Activated CD8-positive, alpha-beta memory T cell treated with anti-CD3 and anti-CD28 coated beads, Interleukin-2, amount 10 ng/mL, durations not matched to agents 7 days and 5 days (primary cell): ENCODE measurements around the gene GRID1. TPM values are rescaled to one million over a fixed set of nuclear protein-coding genes. Genes with fewer than 3 reads are reported as not detected.

Source experiments
- ATAC-seq: fragments of 150-1000 bp; cut with Tn5 transposase; one replicate; pipeline ENCODE4 v1.10.0; 2021; ENCODE audit warnings: moderate library complexity
- CTCF ChIA-PET: fragments of 350-600 bp; sonication (Branson Sonifier 250); formaldehyde crosslinking; loops from one replicate; lab custom pipeline; 2021; ENCODE audit warnings: antibody characterized with exemption; lab: Charles Lee
- DNase-seq: peaks from one replicate; pipeline ENCODE4 v3.0.0-alpha.2; 2020
- H3K27ac Mint-ChIP-seq: one replicate; pipeline ENCODE4 v1.8.0; 2021; ENCODE audit warnings: mild to moderate bottlenecking, mixed read lengths
- H3K27me3 Mint-ChIP-seq: one replicate; pipeline ENCODE4 v1.8.0; 2021; ENCODE audit warnings: mixed read lengths
- H3K36me3 Mint-ChIP-seq: one replicate; pipeline ENCODE4 v1.8.0; 2021; ENCODE audit warnings: mild to moderate bottlenecking, mixed read lengths
- H3K4me1 Mint-ChIP-seq: one replicate; pipeline ENCODE4 v1.8.0; 2021; ENCODE audit warnings: mixed read lengths
- H3K4me3 Mint-ChIP-seq: one replicate; pipeline ENCODE4 v1.8.0; 2021; ENCODE audit warnings: mild to moderate bottlenecking, moderate library complexity, mixed read lengths
- H3K9me3 Mint-ChIP-seq: one replicate; pipeline ENCODE4 v1.8.0; 2022; ENCODE audit warnings: low read depth, mixed read lengths
- total RNA-seq, 2 experiments: library from RNA; stranded (reverse); gene quantifications; one replicate each; pipeline ENCODE4 v1.2.3, GENCODE V29; 2021

The GRID1 gene
- total RNA-seq, 2 experiments from 2014 or later: not detected

DNA sequence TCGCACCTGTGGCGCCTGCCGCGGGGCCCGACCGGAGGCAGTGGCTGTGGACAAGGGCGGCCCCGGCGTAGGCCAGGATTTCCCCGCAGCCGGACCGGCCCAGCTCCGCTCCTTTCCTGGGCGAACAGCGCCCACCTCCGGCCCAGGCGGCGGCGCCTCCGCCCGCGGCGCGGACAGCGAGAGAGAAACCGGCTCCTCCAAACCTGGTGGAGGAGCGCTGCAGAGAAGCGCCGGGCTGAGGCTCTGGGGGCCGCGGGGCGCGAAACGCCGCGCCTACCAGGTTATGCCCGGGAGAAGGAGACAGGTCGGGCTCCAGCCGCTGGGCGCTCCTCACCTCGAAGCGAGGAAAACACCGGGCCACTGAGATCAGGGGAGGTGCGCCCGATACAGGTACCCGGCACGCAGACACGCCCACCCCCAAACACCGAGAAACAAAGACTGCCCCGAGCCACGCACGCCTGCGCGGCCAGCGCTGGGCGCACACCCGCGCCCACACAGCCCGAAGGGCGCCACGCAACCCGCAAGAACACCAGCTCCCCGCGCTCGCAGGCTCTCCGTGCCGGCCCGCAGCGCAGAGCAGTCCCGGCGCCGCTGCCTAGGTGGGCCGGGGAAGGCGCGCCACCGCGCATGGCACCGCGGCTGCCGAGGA, 3.3 kb downstream of the GRID1 start:
- Mint-ChIP-seq H3K4me3 (no peak overlapping the region), H3K4me1 (peaks cover 12% of the 10 kb centered on the region), H3K27me3 (peaks cover 69% of the 10 kb centered on the region), H3K9me3 (no peaks in the 10 kb centered on the region), H3K27ac (no peak overlapping the region), H3K36me3 (no peaks in the 10 kb centered on the region)
- CTCF ChIA-PET: interaction anchor here (1.2 kb wide), 1 partner anchor 368 kb away, joined by 4 read pairs; no protein-coding TSS in a partner anchor
- ATAC-seq (peak; percentile 17), DNase-seq (no peak)

DNA sequence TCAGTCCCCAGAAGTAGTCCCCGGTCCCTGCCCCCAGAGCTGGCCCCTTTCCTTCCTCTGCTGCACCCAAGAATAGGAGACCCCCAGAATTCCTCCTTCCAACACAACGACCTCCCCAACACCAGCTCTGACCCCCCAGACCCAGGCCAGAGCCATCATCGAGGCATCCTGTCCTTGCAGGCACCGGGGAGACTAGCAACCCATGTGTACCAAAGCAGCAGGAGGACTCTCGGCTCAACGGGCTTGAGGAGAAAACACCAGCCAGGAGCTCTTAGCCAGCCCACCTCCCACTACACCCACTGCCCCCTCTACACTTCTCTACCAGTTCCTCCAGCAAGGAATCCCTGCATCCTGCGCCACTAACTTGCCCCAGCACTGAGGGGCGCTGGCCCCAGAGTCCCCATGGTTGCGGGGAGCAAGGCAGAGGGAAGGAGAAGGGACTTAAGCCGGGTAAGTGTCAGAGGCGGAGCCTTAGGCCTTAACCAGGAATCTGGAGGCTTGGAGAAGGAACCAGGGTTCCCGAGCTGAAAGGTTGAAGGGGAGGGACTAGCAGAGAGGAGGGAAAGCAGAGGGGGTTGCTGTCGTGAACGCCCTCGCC, 3.9 kb downstream of the GRID1 start:
- H3K9me3 Mint-ChIP-seq: no peaks in the 10 kb centered on the region
- CTCF ChIA-PET: interaction anchor here (1.2 kb wide), 1 partner anchor 367 kb away, joined by 4 read pairs; no protein-coding TSS in a partner anchor
- no peak for DNase-seq
- ATAC-seq: no peak
- H3K36me3 Mint-ChIP-seq: no peaks in the 10 kb centered on the region
- H3K4me1 Mint-ChIP-seq: peaks cover 12% of the 10 kb centered on the region
- H3K4me3 Mint-ChIP-seq: no peak overlapping the region
- no peak overlapping the region for H3K27ac Mint-ChIP-seq
- H3K27me3 Mint-ChIP-seq: peaks cover 63% of the 10 kb centered on the region

DNA sequence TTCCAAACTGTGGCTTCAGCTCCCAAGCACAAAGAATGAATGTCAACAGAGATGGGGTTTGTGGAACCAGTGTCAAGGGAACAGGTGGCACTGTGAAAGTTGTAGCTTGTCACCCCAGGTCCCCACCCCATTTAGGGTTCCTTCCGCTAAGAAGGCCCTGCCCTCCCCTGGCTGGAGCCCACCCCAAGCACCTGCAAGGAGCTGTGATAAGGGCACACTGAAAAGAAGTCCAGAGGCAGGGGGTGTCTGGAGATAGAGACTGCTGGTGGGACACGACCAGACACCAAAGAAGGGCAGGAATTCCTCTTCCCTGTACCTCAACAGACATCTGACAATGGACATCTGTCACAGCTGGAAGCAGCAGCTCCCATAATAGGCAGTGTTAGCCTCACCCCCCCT, 4.5 kb downstream of the GRID1 start:
- H3K27me3 Mint-ChIP-seq: peaks cover 59% of the 10 kb centered on the region
- H3K4me1 Mint-ChIP-seq: peaks cover 12% of the 10 kb centered on the region
- CTCF ChIA-PET: interaction anchor here (1.2 to 1.3 kb wide), 2 partner anchors 13 to 367 kb away, joined by 4 read pairs; no protein-coding TSS in a partner anchor
- no peak overlapping the region for H3K27ac Mint-ChIP-seq
- no peaks in the 10 kb centered on the region for H3K9me3 Mint-ChIP-seq
- no peak overlapping the region for H3K4me3 Mint-ChIP-seq
- no peaks in the 10 kb centered on the region for H3K36me3 Mint-ChIP-seq
- DNase-seq (no peak), ATAC-seq (no peak)

DNA sequence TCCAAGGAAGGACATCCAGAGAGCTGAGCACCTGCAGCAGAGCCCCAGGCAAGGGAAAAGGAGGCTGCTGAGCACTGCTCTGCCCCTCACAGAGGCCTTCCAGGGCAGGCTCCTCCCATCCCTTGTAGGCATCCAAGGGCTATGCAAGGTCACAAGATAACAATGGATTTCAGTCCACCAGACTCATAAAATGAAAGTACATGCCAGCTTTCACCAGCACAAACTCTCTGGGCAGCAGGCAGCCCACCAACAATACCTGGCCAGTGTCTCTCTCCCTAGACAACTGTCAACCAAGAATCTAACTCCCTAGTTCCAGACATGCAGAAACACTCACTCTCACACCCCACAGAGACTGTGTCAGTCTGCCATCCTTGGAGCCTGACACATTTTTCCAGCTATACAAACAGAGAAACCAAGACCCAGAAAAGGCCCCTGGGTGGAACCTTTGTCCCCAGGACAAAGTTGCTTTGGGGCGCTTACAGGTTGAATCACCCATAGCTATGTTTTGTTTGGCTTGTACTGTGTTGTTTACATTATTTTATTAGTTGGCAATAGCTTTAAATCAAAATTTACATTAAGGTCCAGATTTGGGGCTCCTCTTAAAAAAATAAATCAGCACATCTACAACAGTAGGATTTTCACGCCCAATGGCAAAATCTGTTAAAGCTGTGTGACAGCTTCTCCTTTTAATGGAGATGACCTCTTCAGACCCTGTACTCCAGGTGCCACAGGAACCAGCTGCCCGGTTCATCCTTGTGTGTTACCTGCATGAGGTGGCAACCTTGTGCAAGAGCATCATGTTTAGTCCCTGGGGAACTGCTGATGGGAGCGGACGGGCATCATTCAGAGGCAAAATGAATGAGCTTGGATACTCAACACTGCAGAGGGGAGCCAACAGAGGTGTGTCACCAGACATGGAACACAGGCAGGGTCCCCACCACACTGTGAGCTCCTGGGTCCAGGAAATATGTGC, 5.2 kb downstream of the GRID1 start:
- CTCF ChIA-PET: interaction anchor here (1.3 kb wide), 1 partner anchor 14 kb away, joined by 4 read pairs; no protein-coding TSS in a partner anchor

DNA sequence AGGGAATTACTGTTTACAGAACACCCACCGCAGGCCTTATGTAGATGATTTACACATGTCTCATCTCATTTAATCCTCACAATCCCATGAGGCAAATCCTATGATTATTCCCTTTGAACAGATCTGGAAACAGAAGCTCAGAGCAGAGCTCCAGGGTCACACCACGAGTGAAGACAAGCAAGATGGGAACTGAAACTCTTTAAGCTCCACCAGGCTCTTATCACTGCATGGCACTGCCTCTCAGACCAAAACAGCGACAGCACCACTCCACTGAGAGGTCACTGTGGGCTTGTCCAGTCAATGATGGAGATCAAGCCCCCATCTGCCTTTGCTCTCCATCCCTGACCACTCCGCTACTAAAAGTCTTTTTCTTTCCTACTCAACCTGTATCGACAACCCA, 5.9 kb downstream of the GRID1 start:
- Mint-ChIP-seq H3K4me1 (peaks cover 11% of the 10 kb centered on the region), H3K27ac (no peak overlapping the region), H3K9me3 (no peaks in the 10 kb centered on the region), H3K27me3 (peaks cover 56% of the 10 kb centered on the region), H3K36me3 (no peaks in the 10 kb centered on the region), H3K4me3 (no peak overlapping the region)
- DNase-seq: no peak
- ATAC-seq: no peak
- CTCF ChIA-PET: interaction anchor here (0.8 to 1.3 kb wide), 2 partner anchors 15 to 39 kb away, joined by 3 to 4 read pairs; no protein-coding TSS in a partner anchor

More for the DNA sequence above, 5.2 kb downstream of the GRID1 start:
- DNase-seq (no peak), ATAC-seq (no peak)
- peaks cover 59% of the 10 kb centered on the region for H3K27me3 Mint-ChIP-seq
- no peak overlapping the region for H3K27ac Mint-ChIP-seq
- H3K4me3 Mint-ChIP-seq: no peak overlapping the region
- H3K9me3 Mint-ChIP-seq: no peaks in the 10 kb centered on the region
- H3K36me3 Mint-ChIP-seq: no peaks in the 10 kb centered on the region
- H3K4me1 Mint-ChIP-seq: peaks cover 12% of the 10 kb centered on the region

DNA sequence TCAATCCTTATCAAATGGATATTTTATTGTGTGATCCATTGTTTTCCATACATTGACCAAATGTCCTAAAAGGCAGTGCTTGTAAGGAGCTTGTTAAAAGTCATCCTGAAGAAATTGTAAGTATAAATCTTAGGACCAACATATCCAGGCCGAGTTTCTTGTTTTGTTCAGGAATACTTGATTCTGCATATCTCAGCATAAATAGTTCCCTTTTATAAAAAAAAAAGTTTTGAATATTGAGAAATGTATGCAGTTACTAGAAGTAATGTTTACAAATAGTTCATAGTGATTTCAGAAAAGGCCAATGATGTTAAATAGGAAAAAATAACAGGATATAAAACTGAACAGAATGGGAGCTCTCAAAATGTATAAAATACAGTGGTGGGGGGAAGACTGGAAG, 6.6 kb downstream of the GRID1 start:
- no peak for ATAC-seq
- H3K36me3 Mint-ChIP-seq: no peaks in the 10 kb centered on the region
- CTCF ChIA-PET: interaction anchor here (0.8 kb wide), 1 partner anchor 40 kb away, joined by 3 read pairs; no protein-coding TSS in a partner anchor
- H3K4me3 Mint-ChIP-seq: no peak overlapping the region
- H3K4me1 Mint-ChIP-seq: peaks cover 8% of the 10 kb centered on the region
- no peaks in the 10 kb centered on the region for H3K9me3 Mint-ChIP-seq
- no peak overlapping the region for H3K27ac Mint-ChIP-seq
- no peak for DNase-seq
- peaks cover 49% of the 10 kb centered on the region for H3K27me3 Mint-ChIP-seq

DNA sequence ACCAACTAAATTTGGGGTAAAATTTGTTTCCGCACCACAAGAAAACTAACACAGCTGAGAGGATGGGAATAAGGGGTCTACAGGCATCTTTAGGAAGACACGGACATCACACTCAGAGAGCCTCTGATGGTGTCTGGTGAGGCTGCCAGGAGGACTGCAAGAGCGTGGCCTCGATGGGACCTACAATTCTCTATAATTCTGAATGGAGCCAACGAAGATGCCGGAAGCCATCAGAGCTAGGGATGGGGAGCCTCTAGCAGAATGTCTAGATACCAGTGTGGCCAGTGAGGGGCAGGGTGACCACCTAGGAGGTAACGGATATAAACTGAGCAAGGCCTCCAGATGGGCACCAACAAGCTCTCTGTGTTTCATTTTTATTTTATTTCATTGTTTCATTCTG, 7.5 kb downstream of the GRID1 start:
- CTCF ChIA-PET: no interaction called here

DNA sequence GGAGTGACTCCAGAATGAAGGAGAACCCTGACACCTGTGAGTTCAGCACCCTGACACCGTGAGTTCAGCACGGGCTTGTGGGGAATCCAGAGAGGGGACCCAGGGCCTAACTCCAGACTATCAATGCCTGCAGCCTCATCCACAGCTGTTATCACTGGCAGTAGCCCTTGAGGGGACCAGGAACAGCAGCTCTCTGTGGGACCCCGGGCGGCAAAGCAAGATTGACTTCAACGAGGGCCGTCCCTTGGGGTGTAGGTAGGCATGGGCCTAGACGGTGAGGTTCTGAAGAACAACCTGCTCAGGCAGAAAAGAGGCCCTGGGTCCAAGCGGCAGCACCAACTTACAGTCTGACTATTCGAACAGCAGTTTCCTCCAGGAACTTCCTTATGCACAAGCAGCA, 8.9 kb downstream of the GRID1 start:
- ATAC-seq (no peak), DNase-seq (no peak)
- H3K4me1 Mint-ChIP-seq: no peaks in the 10 kb centered on the region
- H3K4me3 Mint-ChIP-seq: no peak overlapping the region
- no peaks in the 10 kb centered on the region for H3K9me3 Mint-ChIP-seq
- no peaks in the 10 kb centered on the region for H3K36me3 Mint-ChIP-seq
- CTCF ChIA-PET: no interaction called here
- H3K27ac Mint-ChIP-seq: no peak overlapping the region
- H3K27me3 Mint-ChIP-seq: peaks cover 28% of the 10 kb centered on the region

More for the DNA sequence above, 7.5 kb downstream of the GRID1 start:
- peaks cover 6% of the 10 kb centered on the region for H3K4me1 Mint-ChIP-seq
- H3K36me3 Mint-ChIP-seq: no peaks in the 10 kb centered on the region
- peaks cover 41% of the 10 kb centered on the region for H3K27me3 Mint-ChIP-seq
- no peak for DNase-seq
- H3K27ac Mint-ChIP-seq: no peak overlapping the region
- no peaks in the 10 kb centered on the region for H3K9me3 Mint-ChIP-seq
- H3K4me3 Mint-ChIP-seq: no peak overlapping the region
- no peak for ATAC-seq

DNA sequence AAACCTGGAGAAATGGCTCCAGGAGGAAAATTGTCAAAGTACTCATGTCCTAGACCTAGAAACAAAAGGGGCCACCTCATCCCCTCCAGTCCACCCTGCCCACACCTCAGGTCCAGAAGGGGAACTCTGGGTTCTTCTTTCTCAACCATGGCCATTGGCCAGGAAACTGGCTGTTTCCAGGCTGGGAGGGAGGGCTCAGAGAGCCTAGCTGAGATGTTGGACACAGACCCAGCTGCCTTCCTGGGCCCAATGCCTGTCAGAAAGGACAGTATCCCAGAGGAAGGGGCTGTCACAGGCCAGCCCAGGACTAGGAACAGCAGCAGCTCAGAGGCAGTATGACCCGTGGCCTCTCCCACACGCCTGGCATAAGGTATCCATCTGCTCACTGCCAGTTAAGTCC, 9.6 kb downstream of the GRID1 start:
- no peak for DNase-seq
- H3K27me3 Mint-ChIP-seq: peaks cover 21% of the 10 kb centered on the region
- H3K36me3 Mint-ChIP-seq: no peaks in the 10 kb centered on the region
- H3K9me3 Mint-ChIP-seq: no peaks in the 10 kb centered on the region
- no peak overlapping the region for H3K4me3 Mint-ChIP-seq
- H3K27ac Mint-ChIP-seq: no peak overlapping the region
- no peaks in the 10 kb centered on the region for H3K4me1 Mint-ChIP-seq
- CTCF ChIA-PET: no interaction called here
- ATAC-seq: no peak

DNA sequence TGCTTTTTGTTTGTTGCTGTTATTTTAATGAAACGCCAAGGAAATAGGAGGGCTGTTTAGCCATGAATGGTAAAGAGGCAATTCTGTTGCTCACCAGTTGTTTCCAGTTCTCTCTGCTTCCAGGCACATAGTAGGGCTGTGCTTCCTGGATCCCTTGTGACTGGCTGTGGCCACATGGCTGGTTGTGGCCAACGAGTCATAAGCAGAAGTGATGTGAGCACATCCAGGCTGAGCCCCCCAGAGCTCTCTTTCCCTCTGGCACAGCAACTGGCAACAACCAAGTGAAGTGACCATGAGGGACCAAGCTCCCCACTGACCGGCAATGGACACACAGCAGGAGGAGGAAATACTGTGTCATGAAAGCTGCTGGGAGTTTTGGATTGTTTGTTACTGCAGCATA, 10.3 kb downstream of the GRID1 start:
- Mint-ChIP-seq H3K4me1 (no peaks in the 10 kb centered on the region), H3K4me3 (no peak overlapping the region), H3K27me3 (peaks cover 14% of the 10 kb centered on the region), H3K36me3 (no peaks in the 10 kb centered on the region), H3K9me3 (no peaks in the 10 kb centered on the region), H3K27ac (no peak overlapping the region)
- no peak for DNase-seq
- no peak for ATAC-seq
- CTCF ChIA-PET: interaction anchor here (1.5 kb wide), 1 partner anchor 229 kb away, joined by 3 read pairs; no protein-coding TSS in a partner anchor

DNA sequence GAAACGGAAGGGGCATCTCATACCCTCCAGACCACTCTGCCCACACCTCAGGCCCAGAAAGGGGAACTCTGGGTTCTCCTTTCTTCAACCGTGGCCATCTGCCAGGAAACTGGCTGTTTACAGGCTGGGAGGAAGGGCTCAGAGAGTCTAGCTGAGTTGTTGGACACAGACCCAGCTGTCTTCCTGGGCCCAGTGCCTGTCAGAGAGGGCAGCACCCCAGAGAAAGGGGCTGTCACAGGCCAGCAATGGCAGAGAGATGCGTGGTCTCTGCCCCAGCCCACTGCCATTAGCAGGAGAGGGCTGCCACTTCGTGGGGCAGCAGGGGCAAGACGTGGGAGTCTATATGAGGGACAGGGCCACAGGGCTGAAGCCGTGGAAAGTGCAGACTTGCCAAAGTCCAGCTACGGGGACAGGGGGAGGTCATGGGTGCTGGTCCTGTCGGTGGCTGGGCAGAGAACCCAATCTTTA, 11.0 kb downstream of the GRID1 start:
- CTCF ChIA-PET: interaction anchor here (1.5 kb wide), 1 partner anchor 230 kb away, joined by 3 read pairs; no protein-coding TSS in a partner anchor

DNA sequence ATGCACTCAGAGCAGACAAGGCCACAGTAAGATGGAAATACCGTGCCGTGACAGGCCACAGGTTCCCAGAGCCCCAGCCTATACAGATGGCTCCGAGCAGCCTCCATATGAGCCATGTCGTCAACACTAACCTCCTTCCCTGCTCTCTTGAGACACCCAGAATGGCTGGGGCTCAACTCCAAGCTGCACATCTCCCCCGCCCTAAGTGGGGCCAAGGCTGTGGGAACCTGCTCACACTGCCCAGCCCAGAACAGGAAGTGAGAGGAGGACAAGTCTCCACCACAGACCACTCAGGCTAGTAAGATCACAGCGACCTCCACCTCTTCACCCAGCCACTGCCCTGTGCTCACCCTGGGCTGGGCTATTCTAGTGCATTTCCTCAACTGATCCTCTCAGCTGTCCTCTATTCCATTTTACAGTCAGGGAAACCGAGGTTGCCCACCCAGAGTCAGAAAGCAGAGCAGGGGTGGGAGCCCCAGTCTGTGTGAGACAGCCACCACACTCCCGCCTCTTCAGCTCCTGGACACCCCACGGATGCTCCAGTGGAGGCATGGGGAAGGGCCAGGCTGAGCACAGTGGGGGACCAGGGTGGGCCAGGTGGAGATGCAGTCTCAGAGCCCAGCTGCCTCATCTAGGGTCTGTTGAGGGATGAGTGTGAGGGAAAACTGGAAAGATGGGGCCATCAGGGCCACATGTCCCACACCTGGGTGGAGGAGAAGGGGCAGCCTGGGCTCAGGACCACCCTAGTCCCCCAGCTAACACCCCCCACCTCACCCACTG, 11.6 kb downstream of the GRID1 start:
- H3K4me1 Mint-ChIP-seq: no peaks in the 10 kb centered on the region
- no peak overlapping the region for H3K27ac Mint-ChIP-seq
- no peaks in the 10 kb centered on the region for H3K9me3 Mint-ChIP-seq
- peaks cover 10% of the 10 kb centered on the region for H3K27me3 Mint-ChIP-seq
- ATAC-seq (no peak), DNase-seq (no peak)
- H3K4me3 Mint-ChIP-seq: no peak overlapping the region
- no peaks in the 10 kb centered on the region for H3K36me3 Mint-ChIP-seq
- CTCF ChIA-PET: interaction anchor here (1.5 kb wide), 1 partner anchor 230 kb away, joined by 3 read pairs; no protein-coding TSS in a partner anchor

More for the DNA sequence above, 11.0 kb downstream of the GRID1 start:
- Mint-ChIP-seq H3K27me3 (peaks cover 9% of the 10 kb centered on the region), H3K9me3 (no peaks in the 10 kb centered on the region), H3K4me1 (no peaks in the 10 kb centered on the region), H3K36me3 (no peaks in the 10 kb centered on the region), H3K27ac (no peak overlapping the region), H3K4me3 (no peak overlapping the region)
- ATAC-seq (no peak), DNase-seq (no peak)
